Measurements from ENCODE around the gene SREBF2.

SREBF2 gene

DNA sequence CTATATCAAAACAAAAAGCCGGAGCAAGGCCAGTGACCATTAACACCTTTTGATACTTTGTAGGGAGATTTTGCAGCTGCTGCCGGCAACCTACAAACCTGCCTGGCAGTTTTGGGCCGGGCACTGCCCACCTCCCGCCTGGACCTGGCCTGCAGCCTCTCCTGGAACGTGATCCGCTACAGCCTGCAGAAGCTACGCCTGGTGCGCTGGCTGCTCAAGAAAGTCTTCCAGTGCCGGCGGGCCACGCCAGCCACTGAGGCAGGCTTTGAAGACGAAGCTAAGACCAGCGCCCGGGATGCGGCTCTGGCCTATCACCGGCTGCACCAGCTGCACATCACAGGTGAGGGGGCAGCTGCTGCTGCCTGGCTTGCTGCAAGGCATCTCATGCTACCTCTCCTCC is 47.7 kb downstream of the SREBF2 start:
- Mint-ChIP-seq H3K27me3 (ENCODE audit: low read depth) (no peaks in the 10 kb centered on the region), H3K4me1 (peaks cover 5% of the 10 kb centered on the region), H3K9me3 (no peaks in the 10 kb centered on the region), H3K36me3 (ENCODE audit: low read depth) (peaks cover 74% of the 10 kb centered on the region), H3K27ac (no peak overlapping the region), H3K4me3 (no peak overlapping the region)
- TF ChIP-seq, protein P1, sequence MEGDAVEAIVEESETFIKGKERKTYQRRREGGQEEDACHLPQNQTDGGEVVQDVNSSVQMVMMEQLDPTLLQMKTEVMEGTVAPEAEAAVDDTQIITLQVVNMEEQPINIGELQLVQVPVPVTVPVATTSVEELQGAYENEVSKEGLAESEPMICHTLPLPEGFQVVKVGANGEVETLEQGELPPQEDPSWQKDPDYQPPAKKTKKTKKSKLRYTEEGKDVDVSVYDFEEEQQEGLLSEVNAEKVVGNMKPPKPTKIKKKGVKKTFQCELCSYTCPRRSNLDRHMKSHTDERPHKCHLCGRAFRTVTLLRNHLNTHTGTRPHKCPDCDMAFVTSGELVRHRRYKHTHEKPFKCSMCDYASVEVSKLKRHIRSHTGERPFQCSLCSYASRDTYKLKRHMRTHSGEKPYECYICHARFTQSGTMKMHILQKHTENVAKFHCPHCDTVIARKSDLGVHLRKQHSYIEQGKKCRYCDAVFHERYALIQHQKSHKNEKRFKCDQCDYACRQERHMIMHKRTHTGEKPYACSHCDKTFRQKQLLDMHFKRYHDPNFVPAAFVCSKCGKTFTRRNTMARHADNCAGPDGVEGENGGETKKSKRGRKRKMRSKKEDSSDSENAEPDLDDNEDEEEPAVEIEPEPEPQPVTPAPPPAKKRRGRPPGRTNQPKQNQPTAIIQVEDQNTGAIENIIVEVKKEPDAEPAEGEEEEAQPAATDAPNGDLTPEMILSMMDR (IDR thresholded peaks at IDR 0.05; ENCODE audit: unreplicated experiment in 3 of 3) = no peak

- H3K4me3 Mint-ChIP-seq = no peak overlapping the region
- H3K36me3 Mint-ChIP-seq (ENCODE audit: low read depth) = peaks cover 80% of the 10 kb centered on the region
- peaks cover 17% of the 10 kb centered on the region for H3K4me1 Mint-ChIP-seq
- H3K27me3 Mint-ChIP-seq (ENCODE audit: low read depth) = no peaks in the 10 kb centered on the region
- H3K27ac Mint-ChIP-seq = no peak overlapping the region
- TF ChIP-seq, protein P1 (IDR thresholded peaks at IDR 0.05; ENCODE audit: unreplicated experiment in 3 of 3) = no peak
- no peaks in the 10 kb centered on the region for H3K9me3 Mint-ChIP-seq
Observed at GRCh38 chr22:41883400-41883799, 50.5 kb downstream of the SREBF2 start.

DNA sequence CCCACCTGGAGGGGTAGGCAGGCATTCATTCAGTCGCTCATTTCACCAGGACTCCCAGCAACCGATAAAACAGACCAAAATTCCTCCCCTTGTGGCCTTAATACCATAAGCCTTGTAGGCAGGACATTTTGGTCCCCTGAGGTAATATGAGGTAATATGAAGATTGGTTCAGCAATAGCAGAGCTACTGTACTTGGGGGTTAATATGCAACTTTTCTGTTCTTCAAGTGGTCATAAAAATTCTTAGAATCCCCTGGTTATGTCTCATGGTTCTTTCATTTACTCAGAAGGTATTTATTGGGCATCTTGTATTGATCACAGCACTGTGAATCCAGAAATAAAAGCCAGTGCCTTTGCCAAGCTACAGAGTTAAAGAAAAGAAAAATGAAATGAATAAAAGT is 52.2 kb downstream of the SREBF2 start:
- Mint-ChIP-seq H3K4me3 (no peak overlapping the region), H3K27ac (no peak overlapping the region), H3K36me3 (ENCODE audit: low read depth) (peaks cover 81% of the 10 kb centered on the region), H3K27me3 (ENCODE audit: low read depth) (no peaks in the 10 kb centered on the region), H3K9me3 (no peaks in the 10 kb centered on the region), H3K4me1 (peaks cover 20% of the 10 kb centered on the region)
- TF ChIP-seq, protein P1 (IDR thresholded peaks at IDR 0.05; ENCODE audit: unreplicated experiment in 3 of 3) = no peak

DNA sequence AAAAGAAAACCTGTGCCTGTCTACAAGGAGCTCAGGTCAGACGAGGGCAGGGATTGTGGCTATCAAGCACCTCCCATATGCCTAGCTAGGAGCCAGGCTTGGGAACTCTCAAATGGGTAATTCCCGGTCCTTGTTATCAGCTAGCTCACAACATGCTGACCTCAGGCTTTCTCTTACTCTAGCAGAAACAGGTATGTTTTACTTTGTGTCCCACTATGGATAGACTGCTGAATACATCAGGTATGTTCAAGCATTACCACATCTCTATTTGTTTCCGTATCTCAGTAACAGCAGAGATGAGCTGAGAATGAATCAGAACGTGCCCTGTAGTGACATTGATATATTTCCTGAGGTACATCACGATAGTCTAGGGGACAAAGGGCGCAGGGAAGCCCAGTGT is 52.6 kb downstream of the SREBF2 start:
- no peak overlapping the region for H3K4me3 Mint-ChIP-seq
- H3K27me3 Mint-ChIP-seq (ENCODE audit: low read depth) = no peaks in the 10 kb centered on the region
- H3K4me1 Mint-ChIP-seq = peaks cover 20% of the 10 kb centered on the region
- TF ChIP-seq, protein P1 (IDR thresholded peaks at IDR 0.05; ENCODE audit: unreplicated experiment in 3 of 3) = no peak
- H3K27ac Mint-ChIP-seq = no peak overlapping the region
- peaks cover 81% of the 10 kb centered on the region for H3K36me3 Mint-ChIP-seq (ENCODE audit: low read depth)
- H3K9me3 Mint-ChIP-seq = no peaks in the 10 kb centered on the region

GRCh38 chr22:41888627-41889200 is 55.8 kb downstream of the SREBF2 start:
- no peaks in the 10 kb centered on the region for H3K9me3 Mint-ChIP-seq

DNA sequence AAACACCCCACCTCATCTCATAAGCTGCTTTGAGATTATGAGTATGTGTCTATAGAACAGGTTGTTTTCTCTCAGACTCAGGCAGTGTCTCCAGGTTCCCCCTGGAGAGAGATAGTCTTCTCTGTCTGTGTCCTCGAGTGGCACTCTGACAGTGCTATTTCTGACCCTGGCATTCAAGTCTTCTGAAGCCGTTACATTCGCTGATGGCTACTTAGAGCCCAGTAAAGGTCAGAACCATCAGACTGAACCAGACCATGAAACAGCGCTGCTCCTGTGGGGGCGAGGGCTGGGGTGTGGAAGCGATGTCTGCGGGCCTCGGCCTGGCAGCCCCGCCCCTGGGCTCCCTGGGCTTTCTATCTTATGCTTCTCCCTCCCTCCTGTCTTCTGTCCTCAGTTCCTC is 58.5 kb downstream of the SREBF2 start:
- Mint-ChIP-seq H3K9me3 (no peaks in the 10 kb centered on the region), H3K36me3 (ENCODE audit: low read depth) (peaks cover 64% of the 10 kb centered on the region), H3K4me3 (no peak overlapping the region), H3K27me3 (ENCODE audit: low read depth) (no peaks in the 10 kb centered on the region), H3K27ac (no peak overlapping the region), H3K4me1 (peaks cover 15% of the 10 kb centered on the region)
- TF ChIP-seq, protein P1 (IDR thresholded peaks at IDR 0.05; ENCODE audit: unreplicated experiment in 3 of 3) = no peak

More at GRCh38 chr22:41888627-41889200, 55.8 kb downstream of the SREBF2 start:
- peaks cover 15% of the 10 kb centered on the region for H3K4me1 Mint-ChIP-seq
- no peaks in the 10 kb centered on the region for H3K27me3 Mint-ChIP-seq (ENCODE audit: low read depth)
- TF ChIP-seq, protein P1 (IDR thresholded peaks at IDR 0.05; ENCODE audit: unreplicated experiment in 3 of 3) = no peak
- peaks cover 76% of the 10 kb centered on the region for H3K36me3 Mint-ChIP-seq (ENCODE audit: low read depth)
- H3K4me3 Mint-ChIP-seq = no peak overlapping the region
- H3K27ac Mint-ChIP-seq = peak overlapping the region in 2 of 3 experiments; percentile 35 to 67

All from nephron (organoid).